A549 (cell line): ENCODE measurements around the gene KIF20B.

Experiments used
- BCL3 ChIP-seq: fragments of >200 bp; sonication (Bioruptor Twin); formaldehyde crosslinking; IDR thresholded peaks from 3 replicates; pipeline ENCODE4 v1.6.1; 2016
- CBX8 ChIP-seq: fragments of 200-600 bp; sonication (generic); IDR thresholded peaks from 2 replicates; pipeline ENCODE4 v1.6.1; 2016
- CHD2 ChIP-seq: fragments of 150-350 bp; IDR thresholded peaks from 2 replicates; pipeline ENCODE4 v1.6.1; 2014; ENCODE audit warnings: low read length; ENCODE audit not compliant: partially characterized antibody
- CTCF ChIP-seq: fragments of >200 bp; sonication (Bioruptor Twin); formaldehyde crosslinking; IDR thresholded peaks from 3 replicates; pipeline ENCODE4 v1.5.1; 2016
- HDAC2 ChIP-seq: fragments of 200-600 bp; sonication (generic); IDR thresholded peaks from 2 replicates; pipeline ENCODE4 v1.6.1; 2016
- HMGXB4 ChIP-seq: fragments of 250-450 bp; sonication (Bioruptor Pico); IDR thresholded peaks from 2 replicates; pipeline ENCODE4 v1.5.0; 2021; ENCODE audit warnings: mild to moderate bottlenecking, moderate library complexity, borderline replicate concordance
- MAX ChIP-seq: IDR thresholded peaks from 2 replicates; pipeline ENCODE4 v1.6.1; 2012
- PHF8 ChIP-seq: fragments of 200-600 bp; sonication (generic); IDR thresholded peaks from 2 replicates; pipeline ENCODE4 v1.6.1; 2016; ENCODE audit warnings: low read depth, mild to moderate bottlenecking, antibody characterized with exemption, moderate library complexity, borderline replicate concordance
- RAD21 ChIP-seq, 2 experiments: fragments of >200 bp in 1 of 2; sonication (Bioruptor Twin) in 1 of 2; formaldehyde crosslinking in 1 of 2; IDR thresholded peaks in 1 of 2; conservative IDR thresholded peaks in 1 of 2; 2 replicates in 1 of 2; 3 replicates in 1 of 2; pipeline ENCODE4 v1.6.1; 2012 to 2018; ENCODE audit warnings: inconsistent platforms in 1 of 2
- RCOR1 ChIP-seq: fragments of 150-350 bp; IDR thresholded peaks from 2 replicates; pipeline ENCODE4 v1.6.1; 2014; ENCODE audit warnings: antibody characterized with exemption, low read length, low read depth

- no peak for TF ChIP-seq CTCF
- TF ChIP-seq PHF8, result no peak
- TF ChIP-seq RAD21 (conservative IDR thresholded peaks at IDR 0.05 in 1 of 2, IDR thresholded peaks at IDR 0.05 in 1 of 2), result no peak
- no peak for TF ChIP-seq RCOR1
- TF ChIP-seq MAX, result no peak
- no peak for TF ChIP-seq BCL3
- no peak for TF ChIP-seq HDAC2
- no peak for TF ChIP-seq CBX8
- TF ChIP-seq CHD2, result no peak
- no peak for TF ChIP-seq HMGXB4 (CRISPR knock-in tag)
Measured at GRCh38 chr10:89744026-89744425, 42.6 kb downstream of the KIF20B start.
